Keratinocyte (primary cell): ENCODE results near the gene DKC1.

Experiments used
- CTCF ChIP-seq, 3 experiments: IDR thresholded peaks in 1 of 3; conservative IDR thresholded peaks in 1 of 3; optimal IDR thresholded peaks in 1 of 3; 2 replicates in 2 of 3; 3 replicates in 1 of 3; pipeline versions ENCODE3 to v1.5.1; 2011; ENCODE audit warnings: low read length in 3 of 3, mild to moderate bottlenecking in 3 of 3, moderate library complexity in 2 of 3, control low read depth in 1 of 3, inconsistent platforms in 1 of 3; ENCODE audit not compliant: insufficient read depth in 2 of 3; ENCODE audit errors: extremely low read depth in 1 of 3
- EZH2 ChIP-seq: IDR thresholded peaks from one replicate; pipeline ENCODE4 v1.6.1; 2012; ENCODE audit warnings: inconsistent platforms, mild to moderate bottlenecking, low read length, moderate library complexity

- TF ChIP-seq CTCF (optimal IDR thresholded peaks at IDR 0.05 in 1 of 3, IDR thresholded peaks at IDR 0.05 in 1 of 3, conservative IDR thresholded peaks at IDR 0.05 in 1 of 3; ENCODE audit: extremely low read depth in 1 of 3, insufficient read depth in 2 of 3, low read length in 3 of 3) = no peak
- no peak for TF ChIP-seq EZH2
Measured at GRCh38 chrX:154737136-154737535, 25.5 kb upstream of the DKC1 start.
